SK-N-SH treated with all-trans-retinoic acid at 6 μM for 48 hours (cell line): ENCODE data around the gene PKNOX2.
A peak's percentile ranks its signal among the peaks of the same experiment; 100 is the strongest.

Experiments
- ATAC-seq: fragments of 200-7000 bp; cut with Tn5 transposase; 3 replicates; pipeline ENCODE4 v1.9.1; 2020; ENCODE audit warnings: mild to moderate bottlenecking, moderate library complexity
- ARNTL ChIP-seq: fragments of 450-650 bp; formaldehyde crosslinking; IDR thresholded peaks from 2 replicates; pipeline ENCODE4 v1.5.0; 2020; ENCODE audit warnings: low read depth, mild to moderate bottlenecking, moderate library complexity, borderline replicate concordance
- BACH2 ChIP-seq: fragments of 250-450 bp; sonication (Bioruptor Pico); IDR thresholded peaks from 2 replicates; pipeline ENCODE4 v1.9.0; 2021; ENCODE audit warnings: mild to moderate bottlenecking, borderline replicate concordance
- CREB5 ChIP-seq: fragments of 250-450 bp; sonication (Bioruptor Pico); IDR thresholded peaks from 2 replicates; pipeline ENCODE4 v1.5.1; 2020; ENCODE audit warnings: low read depth, mild to moderate bottlenecking, moderate library complexity
- CSDC2 ChIP-seq: fragments of 250-450 bp; sonication (Bioruptor Pico); IDR thresholded peaks from 2 replicates; pipeline ENCODE4 v1.5.0; 2020; ENCODE audit warnings: mild to moderate bottlenecking, moderate library complexity
- ESRRG ChIP-seq: fragments of 250-450 bp; sonication (Bioruptor Pico); IDR thresholded peaks from 2 replicates; pipeline ENCODE4 v1.6.1; 2021; ENCODE audit warnings: mild to moderate bottlenecking
- GLIS3 ChIP-seq: fragments of 250-450 bp; sonication (Bioruptor Pico); IDR thresholded peaks from 2 replicates; pipeline ENCODE4 v1.5.0; 2020; ENCODE audit warnings: mild to moderate bottlenecking, moderate library complexity
- ISL1 ChIP-seq: fragments of 250-450 bp; sonication (Bioruptor Pico); IDR thresholded peaks from 2 replicates; pipeline ENCODE4 v2.1.2; 2022; ENCODE audit warnings: mild to moderate bottlenecking, moderate library complexity
- OSR1 ChIP-seq: fragments of 250-450 bp; sonication (Bioruptor Pico); IDR thresholded peaks from 2 replicates; pipeline ENCODE4 v1.8.0; 2022; ENCODE audit warnings: moderate library complexity, mild to moderate bottlenecking, inconsistent platforms
- PATZ1 ChIP-seq: fragments of 250-450 bp; sonication (Bioruptor Pico); IDR thresholded peaks from 2 replicates; pipeline ENCODE4 v1.8.0; 2020; ENCODE audit warnings: mild to moderate bottlenecking, moderate library complexity, borderline replicate concordance
- PPARA ChIP-seq: fragments of 250-450 bp; sonication (Bioruptor Pico); IDR thresholded peaks from 2 replicates; pipeline ENCODE4 v1.5.0; 2020; ENCODE audit warnings: mild to moderate bottlenecking, borderline replicate concordance
- RARB ChIP-seq: fragments of 250-450 bp; sonication (Bioruptor Pico); IDR thresholded peaks from 2 replicates; pipeline ENCODE4 v1.8.0; 2021; ENCODE audit warnings: mild to moderate bottlenecking, moderate library complexity
- SNAI2 ChIP-seq: fragments of 250-450 bp; sonication (Bioruptor Pico); IDR thresholded peaks from 2 replicates; pipeline ENCODE4 v1.5.0; 2020; ENCODE audit warnings: mild to moderate bottlenecking, moderate library complexity
- TCF4 ChIP-seq: fragments of 250-450 bp; sonication (Bioruptor Pico); IDR thresholded peaks from 2 replicates; pipeline ENCODE4 v1.8.0; 2021; ENCODE audit warnings: mild to moderate bottlenecking, moderate library complexity, borderline replicate concordance
- TOX ChIP-seq: fragments of 250-450 bp; sonication (Bioruptor Pico); IDR thresholded peaks from 2 replicates; pipeline ENCODE4 v1.8.0; 2021; ENCODE audit warnings: mild to moderate bottlenecking, moderate library complexity, borderline replicate concordance
- TSHZ2 ChIP-seq: fragments of 250-450 bp; sonication (Bioruptor Pico); IDR thresholded peaks from 2 replicates; pipeline ENCODE4 v1.5.0; 2020; ENCODE audit warnings: mild to moderate bottlenecking, moderate library complexity
- ZC3H10 ChIP-seq: fragments of 250-450 bp; sonication (Bioruptor Pico); IDR thresholded peaks from 2 replicates; pipeline ENCODE4 v1.5.1; 2021; ENCODE audit warnings: mild to moderate bottlenecking, moderate library complexity
- ZFP3 ChIP-seq: fragments of 250-450 bp; sonication (Bioruptor Pico); IDR thresholded peaks from 2 replicates; pipeline ENCODE4 v1.5.0; 2020; ENCODE audit warnings: mild to moderate bottlenecking, moderate library complexity
- ZFP30 ChIP-seq: fragments of 450-650 bp; formaldehyde crosslinking; IDR thresholded peaks from 2 replicates; pipeline ENCODE4 v1.5.0; 2022; ENCODE audit warnings: mild to moderate bottlenecking, moderate library complexity
- ZNF565 ChIP-seq: fragments of 450-650 bp; formaldehyde crosslinking; conservative IDR thresholded peaks from 2 replicates; pipeline ENCODE4 v1.5.0; 2020; ENCODE audit warnings: low read depth, mild to moderate bottlenecking, moderate library complexity
- ZNF8 ChIP-seq: fragments of 450-650 bp; formaldehyde crosslinking; IDR thresholded peaks from 2 replicates; pipeline ENCODE4 v1.5.0; 2020; ENCODE audit warnings: mild to moderate bottlenecking, moderate library complexity
- TF ChIP-seq, protein P1 (sequence below): fragments of 250-450 bp; sonication (Bioruptor Pico); IDR thresholded peaks from 2 replicates; pipeline ENCODE4 v1.8.0; 2021; ENCODE audit warnings: low read depth, mild to moderate bottlenecking, moderate library complexity, borderline replicate concordance
- TF ChIP-seq, protein P2 (sequence below): fragments of 250-450 bp; sonication (Bioruptor Pico); IDR thresholded peaks from 2 replicates; pipeline ENCODE4 v1.5.1; 2021; ENCODE audit warnings: mild to moderate bottlenecking, moderate library complexity

Gene PKNOX2

DNA sequence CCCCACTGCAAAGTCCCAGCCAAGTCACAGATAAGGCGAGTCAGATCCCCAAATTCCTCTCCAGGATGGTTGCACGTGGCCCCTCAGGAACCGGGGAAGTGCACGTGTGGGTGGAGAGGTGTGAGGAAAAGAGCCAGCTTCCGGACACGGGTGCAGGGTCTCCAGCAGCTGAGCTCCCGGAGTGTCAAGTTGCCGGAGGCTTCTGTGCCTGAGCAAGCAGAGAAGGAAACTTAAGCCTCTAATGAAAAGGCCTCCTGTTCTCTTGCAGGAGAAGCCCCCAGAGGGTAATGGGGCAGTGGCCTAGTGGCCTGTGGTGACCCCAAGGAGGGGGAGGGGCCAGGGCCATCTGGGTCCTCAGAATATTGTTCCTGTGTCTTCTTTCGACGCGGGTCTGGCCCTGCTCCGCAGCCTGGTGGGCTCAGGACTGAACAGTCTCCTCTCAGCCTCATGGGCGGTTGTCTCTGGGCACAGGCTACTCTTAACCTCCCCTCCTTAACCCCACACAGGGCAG lies 183.6 kb downstream of the PKNOX2 start:
- TF ChIP-seq PPARA: no peak
- no peak for TF ChIP-seq ZC3H10 (CRISPR knock-in tag)
- no peak for TF ChIP-seq GLIS3 (CRISPR knock-in tag)
- TF ChIP-seq ZFP30 (CRISPR knock-in tag): no peak
- TF ChIP-seq SNAI2 (CRISPR knock-in tag): no peak
- TF ChIP-seq ZNF565: no peak
- TF ChIP-seq RARB (CRISPR knock-in tag): no peak
- no peak for TF ChIP-seq OSR1 (CRISPR knock-in tag)
- TF ChIP-seq ZNF8 (CRISPR knock-in tag): no peak
- TF ChIP-seq ISL1 (CRISPR knock-in tag): no peak
- TF ChIP-seq ZFP3 (CRISPR knock-in tag): no peak
- no peak for TF ChIP-seq ESRRG (CRISPR knock-in tag)
- no peak for TF ChIP-seq CREB5
- TF ChIP-seq ARNTL (CRISPR knock-in tag): no peak
- TF ChIP-seq TOX (CRISPR knock-in tag): no peak
- TF ChIP-seq, protein P1, sequence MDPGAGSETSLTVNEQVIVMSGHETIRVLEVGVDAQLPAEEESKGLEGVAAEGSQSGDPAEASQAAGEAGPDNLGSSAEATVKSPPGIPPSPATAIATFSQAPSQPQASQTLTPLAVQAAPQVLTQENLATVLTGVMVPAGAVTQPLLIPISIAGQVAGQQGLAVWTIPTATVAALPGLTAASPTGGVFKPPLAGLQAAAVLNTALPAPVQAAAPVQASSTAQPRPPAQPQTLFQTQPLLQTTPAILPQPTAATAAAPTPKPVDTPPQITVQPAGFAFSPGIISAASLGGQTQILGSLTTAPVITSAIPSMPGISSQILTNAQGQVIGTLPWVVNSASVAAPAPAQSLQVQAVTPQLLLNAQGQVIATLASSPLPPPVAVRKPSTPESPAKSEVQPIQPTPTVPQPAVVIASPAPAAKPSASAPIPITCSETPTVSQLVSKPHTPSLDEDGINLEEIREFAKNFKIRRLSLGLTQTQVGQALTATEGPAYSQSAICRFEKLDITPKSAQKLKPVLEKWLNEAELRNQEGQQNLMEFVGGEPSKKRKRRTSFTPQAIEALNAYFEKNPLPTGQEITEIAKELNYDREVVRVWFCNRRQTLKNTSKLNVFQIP (CRISPR knock-in tag): no peak
- TF ChIP-seq TCF4 (CRISPR knock-in tag): no peak
- no peak for ATAC-seq

DNA sequence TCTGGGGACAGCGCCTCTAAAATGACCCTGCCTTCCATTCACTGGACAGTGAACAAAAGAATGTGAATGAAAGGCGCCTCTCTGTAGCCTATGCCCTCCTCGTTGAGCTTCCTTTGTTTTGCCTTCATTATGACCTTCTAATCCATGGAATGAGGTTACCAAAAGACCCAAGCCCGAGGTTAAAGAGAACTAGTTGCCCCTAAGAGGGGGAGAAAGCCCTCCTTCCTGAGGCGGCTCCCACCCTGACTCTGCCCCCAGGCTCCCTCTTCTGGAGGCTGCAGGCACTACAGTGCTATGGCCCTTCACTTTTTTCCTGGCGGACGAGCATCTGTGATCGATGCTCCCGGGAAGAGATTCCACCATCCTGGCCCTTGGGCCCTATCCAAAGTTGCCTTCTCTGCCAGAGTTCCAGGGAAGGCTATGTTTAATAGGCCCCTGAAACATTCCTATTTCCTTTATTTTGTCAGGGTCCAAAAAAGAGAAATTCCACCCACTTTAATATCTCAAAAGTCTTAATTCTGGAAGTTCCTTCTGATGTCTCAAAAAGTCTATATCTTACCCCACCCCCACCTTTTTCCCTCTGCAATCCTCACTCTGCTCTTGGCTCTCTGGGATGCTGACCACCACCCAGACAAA lies 184.2 kb downstream of the PKNOX2 start:
- no peak for TF ChIP-seq PATZ1 (CRISPR knock-in tag)
- TF ChIP-seq ZFP30 (CRISPR knock-in tag): no peak
- no peak for TF ChIP-seq TSHZ2 (CRISPR knock-in tag)
- no peak for TF ChIP-seq ISL1 (CRISPR knock-in tag)
- TF ChIP-seq CSDC2 (CRISPR knock-in tag): no peak
- no peak for TF ChIP-seq ARNTL (CRISPR knock-in tag)
- no peak for TF ChIP-seq BACH2
- TF ChIP-seq ZC3H10 (CRISPR knock-in tag): no peak
- no peak for TF ChIP-seq OSR1 (CRISPR knock-in tag)
- TF ChIP-seq TCF4 (CRISPR knock-in tag): no peak
- no peak for TF ChIP-seq RARB (CRISPR knock-in tag)
- TF ChIP-seq, all 23 proteins: peak for 0
- peak; percentile 76 for ATAC-seq

- ATAC-seq: no peak
- no peak for TF ChIP-seq ZNF565
- no peak for TF ChIP-seq ARNTL (CRISPR knock-in tag)
- no peak for TF ChIP-seq GLIS3 (CRISPR knock-in tag)
- TF ChIP-seq ISL1 (CRISPR knock-in tag): no peak
- TF ChIP-seq ZC3H10 (CRISPR knock-in tag): no peak
- TF ChIP-seq TOX (CRISPR knock-in tag): no peak
- no peak for TF ChIP-seq TSHZ2 (CRISPR knock-in tag)
- TF ChIP-seq TCF4 (CRISPR knock-in tag): no peak
- TF ChIP-seq ESRRG (CRISPR knock-in tag): no peak
- TF ChIP-seq CSDC2 (CRISPR knock-in tag): no peak
- TF ChIP-seq, protein P2, sequence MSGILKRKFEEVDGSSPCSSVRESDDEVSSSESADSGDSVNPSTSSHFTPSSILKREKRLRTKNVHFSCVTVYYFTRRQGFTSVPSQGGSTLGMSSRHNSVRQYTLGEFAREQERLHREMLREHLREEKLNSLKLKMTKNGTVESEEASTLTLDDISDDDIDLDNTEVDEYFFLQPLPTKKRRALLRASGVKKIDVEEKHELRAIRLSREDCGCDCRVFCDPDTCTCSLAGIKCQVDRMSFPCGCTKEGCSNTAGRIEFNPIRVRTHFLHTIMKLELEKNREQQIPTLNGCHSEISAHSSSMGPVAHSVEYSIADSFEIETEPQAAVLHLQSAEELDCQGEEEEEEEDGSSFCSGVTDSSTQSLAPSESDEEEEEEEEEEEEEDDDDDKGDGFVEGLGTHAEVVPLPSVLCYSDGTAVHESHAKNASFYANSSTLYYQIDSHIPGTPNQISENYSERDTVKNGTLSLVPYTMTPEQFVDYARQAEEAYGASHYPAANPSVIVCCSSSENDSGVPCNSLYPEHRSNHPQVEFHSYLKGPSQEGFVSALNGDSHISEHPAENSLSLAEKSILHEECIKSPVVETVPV (CRISPR knock-in tag): no peak
Measured at GRCh38 chr11:125350206-125351032, 185.9 kb downstream of the PKNOX2 start.
